NCI-H526 treated with DMSO at 0.1 percent for 48 hours (cell line): ENCODE results near the gene VPS16.
"Not testable (repeated sequence)": the region's sequence is repeated elsewhere in the genome, so short reads cannot be mapped to it uniquely, and the experiment has no call there.

Source experiments
- DNase-seq: peaks from one replicate; lab custom pipeline; 2025; lab: John Stamatoyannopoulos, UW

The VPS16 gene

DNA sequence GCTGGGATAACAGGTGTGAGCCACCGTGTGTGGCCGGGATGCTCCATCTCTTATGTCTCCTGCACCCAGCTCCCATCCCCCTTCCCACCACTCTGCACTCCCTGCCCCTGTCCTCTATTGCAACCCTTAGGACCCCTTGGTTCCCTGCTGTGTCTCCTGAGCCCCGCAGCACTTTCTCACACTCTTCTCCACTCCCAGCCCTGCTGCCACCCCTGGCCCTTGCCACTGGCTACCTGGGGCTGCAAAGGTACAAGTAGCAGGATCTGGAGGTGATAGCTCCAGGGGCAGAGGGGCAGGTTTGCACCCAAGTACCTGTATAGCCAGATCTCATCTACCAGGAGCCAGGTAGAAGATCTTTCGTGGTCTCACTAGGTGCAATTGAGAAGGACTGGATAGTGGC, 33.5 kb upstream of the VPS16 start:
- no peak for DNase-seq

DNA sequence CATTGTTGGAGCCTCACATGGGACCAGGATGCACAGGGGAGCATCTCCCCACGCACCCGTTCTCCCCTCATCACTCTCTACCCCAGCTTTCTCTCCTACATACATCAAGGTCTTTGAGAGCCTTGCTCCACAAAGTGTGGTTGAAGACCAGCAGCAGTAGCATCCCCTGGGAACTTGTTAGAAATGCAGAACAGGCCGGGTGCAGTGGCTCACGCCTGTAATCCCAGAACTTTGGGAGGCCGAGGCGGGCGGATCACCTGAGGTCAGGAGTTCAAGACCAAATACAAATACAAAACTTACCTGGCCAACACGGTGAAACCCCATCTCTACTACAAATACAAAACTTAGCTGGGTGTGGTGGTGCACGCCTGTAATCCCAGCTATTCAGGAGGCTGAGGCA, 32.6 kb upstream of the VPS16 start:
- DNase-seq, result not testable (repeated sequence)

DNA sequence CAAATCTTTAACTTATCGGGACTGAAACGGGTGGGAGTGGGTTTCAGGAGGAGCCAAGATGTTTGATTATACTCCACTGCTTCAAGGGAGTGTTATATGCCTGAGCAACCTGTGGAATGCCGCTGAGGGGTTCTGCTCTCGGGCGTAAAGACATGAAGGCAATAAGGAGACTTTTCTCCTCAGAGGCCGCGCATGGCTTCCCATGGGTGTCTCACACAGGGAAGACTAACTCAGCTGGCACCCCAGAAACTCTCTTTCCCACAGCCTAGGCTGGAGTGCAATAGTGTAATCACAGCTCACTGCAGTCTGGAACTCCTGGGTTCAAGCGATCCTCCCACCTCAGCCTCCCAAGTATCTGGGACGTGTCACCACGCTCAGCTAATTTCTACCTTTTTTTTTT, 30.9 kb upstream of the VPS16 start:
- no peak for DNase-seq

DNA sequence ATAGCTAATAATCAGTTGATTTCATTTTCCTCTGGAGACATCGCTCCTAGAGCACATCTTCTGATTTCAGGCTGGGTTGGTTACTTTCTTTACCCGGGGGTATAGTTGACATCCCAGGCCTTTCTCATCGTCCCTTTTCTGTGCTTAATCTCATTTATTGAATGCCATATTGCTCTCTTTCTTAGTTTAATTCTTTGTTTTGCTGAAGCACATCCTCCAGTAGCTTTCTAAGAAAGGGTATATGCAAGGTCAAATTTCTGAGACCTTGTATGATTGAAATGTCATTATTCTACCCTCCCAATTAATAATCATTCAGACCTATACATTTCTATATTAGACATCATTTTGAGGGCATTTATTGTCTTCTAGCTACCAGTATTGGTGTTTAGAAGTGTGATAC, 28.4 kb upstream of the VPS16 start:
- DNase-seq, result no peak

DNA sequence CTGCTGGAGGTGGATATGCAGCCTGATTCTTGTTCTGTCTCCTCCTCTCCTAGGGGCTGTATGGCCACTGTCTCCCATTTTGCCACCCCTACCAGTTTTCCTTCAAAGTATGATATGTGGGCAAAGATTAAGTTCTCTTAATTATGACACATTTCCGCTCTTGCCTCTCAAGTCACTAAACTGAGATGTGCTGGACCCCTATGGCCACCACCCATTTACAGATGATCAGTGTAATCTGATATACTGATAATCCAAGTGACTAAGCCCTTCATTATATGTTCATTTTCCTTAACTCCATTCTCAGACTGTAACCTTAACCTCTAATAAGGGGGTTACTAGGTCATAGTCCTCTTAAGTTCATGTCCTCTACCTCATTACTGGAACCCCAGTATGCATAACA, 26.5 kb upstream of the VPS16 start:
- DNase-seq, result no peak

DNA sequence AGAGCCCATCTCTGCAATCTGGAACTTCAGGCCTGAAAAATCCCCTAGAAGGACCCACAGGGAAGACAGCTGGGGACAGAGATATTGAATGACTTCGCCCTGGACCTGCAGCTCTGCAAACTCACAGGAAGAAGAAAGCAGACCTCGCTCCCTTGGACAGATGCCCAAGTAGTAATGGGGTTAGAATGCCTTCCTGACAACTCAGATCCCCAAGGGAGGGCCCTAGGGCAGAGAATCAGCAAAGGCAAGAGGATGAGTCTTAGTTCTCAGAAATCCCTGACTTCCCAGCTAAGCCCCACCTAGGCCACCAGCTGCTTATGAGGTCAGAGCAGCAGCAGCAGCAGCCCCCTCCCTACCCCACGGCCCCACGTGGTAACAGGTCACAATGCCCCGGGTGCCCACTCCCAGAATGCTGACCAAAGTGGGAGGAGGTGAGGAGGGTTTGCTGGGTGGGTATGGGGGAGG, 25.9 kb upstream of the VPS16 start, which contains the start of gene C20orf141:
C20orf141 (plus strand) TSS at position 401 of the 465 bp plus-strand sequence. CDS start 198 bp downstream, outside the sequence.
- DNase-seq, result no peak

DNA sequence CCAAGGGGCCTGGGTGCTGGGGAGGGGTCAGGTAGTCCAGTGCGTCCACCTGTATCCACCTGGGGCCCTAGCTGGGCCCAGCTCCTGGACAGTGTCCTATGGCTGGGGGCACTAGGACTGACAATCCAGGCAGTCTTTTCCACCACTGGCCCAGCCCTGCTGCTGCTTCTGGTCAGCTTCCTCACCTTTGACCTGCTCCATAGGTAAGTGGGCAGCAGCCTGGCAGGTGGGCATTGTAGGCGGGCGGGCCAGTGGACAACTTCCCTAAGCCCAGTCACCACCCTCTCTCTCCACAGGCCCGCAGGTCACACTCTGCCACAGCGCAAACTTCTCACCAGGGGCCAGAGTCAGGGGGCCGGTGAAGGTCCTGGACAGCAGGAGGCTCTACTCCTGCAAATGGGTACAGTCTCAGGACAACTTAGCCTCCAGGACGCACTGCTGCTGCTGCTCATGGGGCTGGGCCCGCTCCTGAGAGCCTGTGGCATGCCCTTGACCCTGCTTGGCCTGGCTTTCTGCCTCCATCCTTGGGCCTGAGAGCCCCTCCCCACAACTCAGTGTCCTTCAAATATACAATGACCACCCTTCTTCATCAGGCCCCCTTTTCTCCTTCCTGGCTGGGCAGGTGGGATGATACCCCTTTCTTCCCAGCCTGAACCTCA, 25.2 kb upstream of the VPS16 start:
- no peak for DNase-seq

DNA sequence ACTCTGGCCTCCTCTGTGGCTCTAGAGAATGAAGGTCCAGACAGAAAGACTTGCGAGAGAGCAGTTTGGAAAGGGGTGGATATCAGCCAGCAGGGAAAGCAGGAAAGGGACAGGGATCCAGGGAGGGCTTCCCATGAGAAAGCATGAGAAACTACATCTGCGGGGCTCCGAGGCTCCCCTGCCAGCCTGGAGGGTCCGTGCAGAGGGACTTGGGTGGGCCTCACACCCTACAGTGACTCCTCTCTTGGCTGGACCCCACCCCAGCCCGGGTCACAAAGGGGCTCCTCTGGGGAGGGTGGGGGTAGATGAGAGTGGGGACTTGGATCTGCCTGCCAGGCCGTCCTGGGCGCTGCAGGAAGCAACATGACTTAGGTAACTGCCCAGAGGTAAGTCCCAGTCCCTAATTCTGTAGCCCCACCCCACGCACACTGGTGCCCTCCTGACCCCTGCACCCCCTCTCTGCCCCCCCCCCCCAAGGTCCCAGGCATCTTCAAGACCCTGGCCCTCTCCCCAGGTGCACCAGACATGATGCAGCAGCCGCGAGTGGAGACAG, 24.4 kb upstream of the VPS16 start, which contains the start of gene TMEM239:
TMEM239 (plus strand) TSS at position 335 of the 553 bp plus-strand sequence; CDS start at position 526, 191 bp downstream.
- DNase-seq, result no peak

DNA sequence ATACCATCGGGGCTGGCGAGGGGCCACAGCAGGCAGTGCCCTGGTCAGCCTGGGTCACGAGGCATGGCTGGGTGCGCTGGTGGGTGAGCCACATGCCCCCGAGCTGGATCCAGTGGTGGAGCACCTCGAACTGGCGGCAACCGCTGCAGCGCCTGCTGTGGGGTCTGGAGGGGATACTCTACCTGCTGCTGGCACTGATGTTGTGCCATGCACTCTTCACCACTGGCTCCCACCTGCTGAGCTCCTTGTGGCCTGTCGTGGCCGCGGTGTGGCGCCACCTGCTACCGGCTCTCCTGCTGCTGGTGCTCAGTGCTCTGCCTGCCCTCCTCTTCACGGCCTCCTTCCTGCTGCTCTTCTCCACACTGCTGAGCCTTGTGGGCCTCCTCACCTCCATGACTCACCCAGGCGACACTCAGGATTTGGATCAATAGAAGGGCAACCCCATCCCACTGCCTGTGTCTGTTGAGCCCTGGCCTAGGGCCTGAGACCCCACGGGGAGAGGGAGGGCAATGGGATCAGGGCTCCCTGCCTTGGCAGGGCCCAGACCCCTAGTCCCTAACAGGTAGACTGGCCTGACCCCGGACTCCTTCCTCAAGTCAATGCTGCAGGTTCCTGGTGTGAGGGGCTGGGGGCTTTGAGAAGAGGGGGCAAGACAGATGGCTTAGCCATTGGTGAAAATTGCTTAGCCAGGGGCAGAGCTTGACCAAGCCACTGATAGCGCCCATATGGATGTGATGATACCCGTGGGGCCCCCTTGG, 23.8 kb upstream of the VPS16 start:
- no peak for DNase-seq

DNA sequence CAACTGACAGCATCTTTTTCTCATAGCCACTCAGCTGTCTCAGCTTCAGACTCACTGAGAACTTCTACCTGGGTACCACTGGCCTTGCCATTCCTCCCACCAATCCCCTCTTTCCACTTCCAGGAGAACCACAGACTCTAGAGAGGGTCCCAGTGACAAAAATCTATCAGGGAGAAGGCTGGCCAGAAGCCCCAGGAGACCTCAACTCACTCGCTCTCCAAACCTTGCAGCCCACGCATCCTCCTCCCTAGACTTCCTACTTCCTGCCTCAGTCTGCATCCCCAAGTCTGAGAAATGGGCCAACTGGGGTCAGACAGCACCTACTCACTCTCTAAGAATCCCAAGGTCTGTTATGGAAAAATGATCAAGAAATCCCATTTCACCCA, 23.2 kb upstream of the VPS16 start:
- DNase-seq, result no peak

DNA sequence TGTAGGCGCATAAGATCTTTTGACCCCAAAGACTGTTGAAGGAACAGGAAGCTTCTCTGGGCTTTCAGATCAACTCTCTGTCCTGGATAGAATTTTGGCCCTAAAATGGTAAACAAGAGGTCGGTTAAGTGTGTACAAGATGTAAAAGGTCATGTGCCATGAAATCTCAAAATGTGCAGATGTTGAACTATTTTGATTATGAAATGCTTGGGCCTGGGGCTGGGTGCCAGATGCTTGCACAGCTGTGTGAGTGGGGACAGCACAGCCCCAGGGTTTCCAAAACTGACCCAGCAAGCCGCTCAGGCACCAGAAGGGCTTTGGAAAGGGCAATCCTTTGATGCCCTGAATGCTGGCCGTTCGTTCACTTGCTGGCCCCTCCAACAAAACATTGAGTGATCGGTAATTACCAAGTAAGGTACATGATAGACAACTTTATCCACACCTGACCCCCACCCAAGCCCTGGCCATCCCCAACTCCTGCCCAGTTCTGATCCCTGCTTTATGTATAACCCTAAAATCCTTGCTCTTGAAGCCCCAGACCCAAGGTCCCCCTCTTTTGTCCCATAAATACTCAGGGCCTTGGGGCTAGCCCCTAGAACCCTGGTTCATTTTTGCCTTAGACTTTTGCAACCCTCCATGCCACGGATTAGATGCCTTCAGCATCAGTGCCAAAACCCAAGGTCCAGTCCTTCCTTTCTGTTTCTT, 22.5 kb upstream of the VPS16 start:
- no peak for DNase-seq

DNA sequence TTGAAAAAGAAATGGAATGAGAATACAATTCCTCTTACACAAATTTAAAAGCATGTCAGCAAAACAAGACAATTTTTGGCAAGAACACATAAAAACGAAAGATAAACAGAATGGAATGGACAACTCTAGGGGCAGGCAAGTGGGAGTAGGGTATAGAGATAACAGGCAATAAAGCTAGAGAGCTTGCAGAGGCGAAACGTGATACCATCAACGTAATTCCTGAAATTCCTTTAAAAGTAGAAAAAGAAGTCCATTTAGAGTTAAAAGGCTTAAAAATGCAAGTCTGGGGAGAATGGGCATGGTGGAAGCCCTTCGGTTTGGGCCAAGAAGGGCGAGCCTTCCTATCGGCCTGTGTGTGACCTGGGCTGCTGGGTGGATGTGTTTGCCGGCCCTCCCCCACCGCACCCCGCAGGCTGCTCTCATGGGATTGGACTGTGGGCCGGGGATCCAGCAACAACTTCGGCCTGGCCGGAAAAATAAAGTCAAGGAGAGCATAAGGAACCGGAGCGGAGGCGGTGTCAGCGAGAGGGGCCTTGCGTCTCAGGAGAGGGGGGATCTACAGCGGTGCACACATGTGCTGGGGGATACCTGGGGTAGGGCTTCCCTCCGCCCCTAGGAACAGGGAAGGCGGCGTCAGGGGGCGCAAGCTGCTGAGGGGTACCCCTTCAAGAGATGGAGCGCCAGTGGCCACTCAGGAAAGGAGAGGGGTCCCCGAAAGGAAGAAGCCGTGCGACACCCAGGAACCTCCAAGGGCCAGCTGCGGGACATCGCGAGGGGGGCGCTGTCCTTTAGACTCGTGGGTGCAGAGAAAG, 20.3 kb upstream of the VPS16 start:
- DNase-seq, result no peak

DNA sequence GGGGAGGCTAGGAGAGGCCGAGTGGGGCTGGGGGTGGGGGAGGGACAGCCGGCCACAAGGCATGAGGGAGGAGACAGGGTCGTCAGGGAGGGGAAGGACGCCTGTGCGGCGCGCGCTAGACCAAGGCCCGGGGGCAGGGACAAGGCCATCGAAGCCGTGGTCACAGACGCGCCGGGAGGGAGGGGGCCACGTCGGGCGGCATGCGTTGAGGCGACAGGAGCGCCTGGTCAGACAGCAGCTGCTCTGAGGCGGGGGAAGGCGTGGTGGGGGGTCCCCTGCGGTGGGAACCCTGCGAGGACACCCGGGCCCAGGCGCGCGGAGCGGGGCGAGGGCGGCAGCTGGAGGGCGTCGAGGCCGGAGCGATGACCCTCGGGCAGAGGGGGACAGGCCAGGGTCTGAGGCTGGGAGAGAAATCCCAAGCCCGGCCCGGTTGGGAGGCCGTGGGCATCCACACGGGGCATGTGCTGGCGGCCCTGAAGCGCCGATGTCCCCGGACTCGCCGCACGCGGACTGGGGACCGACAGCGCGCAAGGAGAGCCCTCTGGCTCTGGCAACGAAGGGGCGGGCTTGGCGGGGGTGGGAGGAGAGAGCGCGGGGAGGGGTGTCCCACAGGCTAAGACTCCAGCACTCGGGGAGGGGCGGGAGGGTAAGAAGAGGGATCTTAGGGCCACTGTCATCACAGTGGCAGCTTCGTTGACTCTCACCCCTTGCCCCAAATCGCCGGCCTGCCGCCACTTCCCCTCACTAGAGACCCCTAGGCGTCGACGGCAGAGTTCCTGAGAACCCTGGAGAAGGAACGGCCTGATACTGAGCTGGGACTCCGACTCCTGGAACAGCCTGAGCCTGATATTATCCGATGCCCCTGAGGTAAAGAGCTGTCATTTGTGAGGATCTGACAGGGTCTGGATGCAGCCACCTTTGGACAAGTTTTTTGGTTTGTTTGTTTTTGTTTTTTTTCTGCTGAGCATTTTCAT, 19.4 kb upstream of the VPS16 start:
- no peak for DNase-seq

DNA sequence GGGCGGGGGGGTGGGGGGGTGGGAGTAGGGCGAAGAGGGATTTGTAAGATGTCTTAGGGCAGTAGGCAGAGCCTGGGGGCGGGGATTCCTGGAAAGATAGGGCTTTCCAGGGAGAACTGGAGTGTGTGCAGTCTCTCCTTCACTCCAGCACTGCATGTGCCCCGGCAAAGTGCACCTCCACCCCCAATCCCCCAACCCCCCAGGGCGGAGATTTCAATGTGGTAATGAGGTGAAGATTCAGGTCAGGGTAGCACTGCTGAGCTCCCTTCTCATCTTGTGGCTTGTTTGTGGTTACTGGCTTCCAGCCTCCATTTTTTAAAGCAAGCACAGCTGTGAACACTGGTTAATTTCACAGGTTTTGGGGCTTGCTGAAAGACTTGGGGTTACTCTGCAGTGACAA, 18.5 kb upstream of the VPS16 start:
- DNase-seq, result no peak

DNA sequence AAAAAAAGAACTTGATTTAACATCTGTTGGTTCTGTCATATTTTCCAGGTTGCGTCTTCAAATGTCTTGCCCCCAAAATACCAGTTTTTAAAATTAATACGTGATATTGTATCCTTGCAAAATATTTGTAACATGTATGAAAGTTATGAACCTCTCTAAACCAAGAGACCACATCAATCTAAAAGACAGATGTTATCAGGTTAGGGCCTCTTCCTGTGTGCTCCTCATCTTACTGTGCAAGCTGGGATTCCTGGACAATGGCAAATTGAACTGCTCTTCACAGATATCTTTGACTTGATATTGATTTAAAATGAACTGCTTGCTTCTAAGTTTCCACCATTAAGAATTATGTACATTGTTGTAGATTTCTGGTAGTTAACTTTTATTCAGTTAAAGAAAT, 14.8 kb upstream of the VPS16 start:
- no peak for DNase-seq

DNA sequence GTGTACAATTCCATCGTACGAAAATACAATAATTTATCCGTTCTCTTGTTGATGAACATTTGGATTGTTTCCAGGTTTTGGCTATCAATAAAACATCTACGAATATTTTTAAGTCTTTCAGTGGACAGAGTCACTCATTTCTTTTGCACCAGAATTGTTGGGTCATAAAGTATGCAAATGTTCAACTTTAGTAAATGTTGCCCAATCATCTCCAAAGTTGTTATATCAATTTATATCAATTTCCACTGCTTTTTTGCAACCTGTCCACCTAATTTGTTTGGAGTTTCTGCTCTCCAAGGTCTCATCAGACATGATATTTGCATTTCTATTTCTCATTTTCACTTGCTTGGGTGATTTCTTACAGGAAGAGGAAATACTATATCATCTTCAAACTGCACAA, 13.9 kb upstream of the VPS16 start:
- DNase-seq, result no peak

DNA sequence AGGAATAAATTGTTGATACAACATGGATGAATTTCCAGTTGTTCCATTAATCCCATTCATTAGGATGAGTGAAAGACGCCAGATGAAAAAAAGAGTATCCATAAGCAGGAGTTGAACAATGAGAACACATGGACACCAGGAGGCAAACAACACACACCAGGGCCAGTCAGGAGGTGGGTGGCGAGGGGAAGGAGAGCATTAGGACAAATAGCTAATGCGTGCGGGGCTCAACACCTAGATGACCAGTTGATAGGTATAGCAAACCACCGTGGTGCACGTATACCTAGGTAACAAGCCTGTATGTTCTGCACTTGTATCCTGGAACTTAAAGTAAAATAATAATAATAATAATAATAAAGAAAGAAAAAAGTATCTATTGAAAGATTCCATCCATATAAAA, 11.2 kb upstream of the VPS16 start:
- no peak for DNase-seq

DNA sequence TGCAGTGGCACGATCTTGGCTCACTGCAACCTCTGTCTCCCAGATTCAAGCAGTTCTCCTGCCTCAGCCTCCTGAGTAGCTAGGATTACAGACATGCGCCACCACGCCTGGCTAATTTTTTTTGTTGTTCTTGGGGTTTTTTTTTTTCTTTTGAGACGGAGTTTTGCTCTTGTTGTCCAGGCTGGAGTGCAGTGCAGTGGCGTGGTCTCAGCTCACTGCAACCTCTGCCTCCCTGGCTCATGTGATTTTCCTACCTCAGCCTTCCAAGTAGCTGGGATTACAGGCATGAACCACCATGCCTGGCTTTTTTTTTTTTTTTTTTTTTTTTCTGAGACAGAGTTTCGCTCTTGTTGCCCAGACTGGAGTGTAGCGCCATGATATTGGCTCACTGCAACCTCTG, 9.3 kb upstream of the VPS16 start:
- not testable (repeated sequence) for DNase-seq

DNA sequence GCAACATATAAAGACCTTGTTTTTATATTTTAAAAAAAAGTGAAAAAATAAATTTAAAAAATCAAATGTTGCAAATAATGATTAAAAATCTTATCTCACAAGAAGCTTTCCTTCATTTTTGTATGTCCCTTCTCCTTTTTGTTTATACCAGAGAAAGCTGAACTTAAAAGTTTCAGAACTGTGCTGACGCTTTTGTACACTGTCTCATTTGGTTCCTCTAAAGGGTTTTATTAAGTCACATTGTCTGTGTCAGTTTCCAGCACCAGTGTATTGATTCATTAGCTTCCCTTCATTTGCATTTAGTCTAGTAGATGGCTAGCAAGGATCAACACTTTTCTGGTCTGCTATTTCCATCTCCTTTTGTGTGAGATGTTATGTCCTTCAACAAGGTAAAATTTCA, 6.8 kb upstream of the VPS16 start:
- DNase-seq, result no peak

DNA sequence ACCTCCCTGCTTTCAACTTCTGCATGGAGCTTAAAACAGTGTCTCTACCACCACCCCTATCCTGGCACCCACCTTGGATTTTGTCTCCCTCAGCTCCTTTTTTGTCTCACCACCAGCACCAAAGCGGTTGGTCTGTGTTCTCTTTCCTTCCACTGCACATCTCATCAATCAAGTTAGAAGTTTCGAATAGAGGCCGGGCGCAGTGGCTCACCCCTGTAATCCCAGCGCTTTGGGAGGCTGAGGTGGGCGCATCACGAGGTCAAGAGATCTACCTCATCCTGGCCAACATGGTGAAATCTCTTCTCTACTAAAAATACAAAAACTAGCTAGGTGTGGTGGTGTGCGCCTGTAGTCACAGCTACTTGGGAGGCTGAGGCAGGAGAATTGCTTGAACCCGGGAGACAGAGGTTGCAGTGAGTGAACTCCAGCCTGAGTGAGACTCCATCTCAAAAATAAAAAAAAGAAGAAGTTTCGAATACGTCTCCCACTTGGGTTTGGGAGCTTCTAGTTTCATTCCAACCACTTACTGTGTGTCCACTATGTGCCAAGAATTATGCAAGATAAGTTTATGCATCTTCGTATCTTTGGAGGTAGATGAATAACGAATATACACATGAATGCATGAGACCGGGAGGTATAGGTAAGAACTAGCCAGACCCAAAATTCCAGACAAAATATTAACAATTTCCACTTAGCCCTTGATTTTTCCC, 6.0 kb upstream of the VPS16 start:
- DNase-seq, result no peak
